Kidney capillary endothelial cell (primary cell): ENCODE results near the gene ANO2.

ENCODE experiments used
- DNase-seq: peaks from one replicate; pipeline ENCODE4 v3.0.0-alpha.2; 2018; ENCODE audit warnings: low spot score

The ANO2 gene

GRCh38 chr12:5964913-5965900 lies 20.1 kb upstream of the ANO2 start:
- no peak for DNase-seq

- no peak for DNase-seq
Observed at GRCh38 chr12:5963515-5963914, 18.5 kb upstream of the ANO2 start.

- DNase-seq = no peak
Observed at GRCh38 chr12:5960783-5961182, 15.7 kb upstream of the ANO2 start.

GRCh38 chr12:5956987-5957386 lies 11.9 kb upstream of the ANO2 start:
- no peak for DNase-seq

GRCh38 chr12:5954661-5955060 lies 9.6 kb upstream of the ANO2 start:
- DNase-seq = no peak

GRCh38 chr12:5953835-5954586 lies 9.0 kb upstream of the ANO2 start:
- DNase-seq = no peak

- no peak for DNase-seq
Observed at GRCh38 chr12:5952031-5952430, 7.0 kb upstream of the ANO2 start.

GRCh38 chr12:5948696-5949095 lies 3.6 kb upstream of the ANO2 start:
- DNase-seq = no peak

GRCh38 chr12:5947006-5947405 lies 1.9 kb upstream of the ANO2 start:
- DNase-seq = no peak

GRCh38 chr12:5946388-5946787 lies 1.3 kb upstream of the ANO2 start:
- DNase-seq = no peak

- no peak for DNase-seq
Observed at GRCh38 chr12:5944688-5945070, 380 bp downstream of the ANO2 start.

GRCh38 chr12:5944053-5944452 lies 1.0 kb downstream of the ANO2 start:
- no peak for DNase-seq

GRCh38 chr12:5941907-5942306 lies 3.2 kb downstream of the ANO2 start:
- no peak for DNase-seq

- no peak for DNase-seq
Observed at GRCh38 chr12:5927732-5928516, 17.1 kb downstream of the ANO2 start.

- no peak for DNase-seq
Observed at GRCh38 chr12:5925646-5926045, 19.4 kb downstream of the ANO2 start.

GRCh38 chr12:5924342-5924741 lies 20.7 kb downstream of the ANO2 start:
- no peak for DNase-seq

- DNase-seq = no peak
Observed at GRCh38 chr12:5923751-5924150, 21.3 kb downstream of the ANO2 start.

GRCh38 chr12:5923043-5923605 lies 21.9 kb downstream of the ANO2 start:
- no peak for DNase-seq

- DNase-seq = no peak
Observed at GRCh38 chr12:5921966-5922899, 22.8 kb downstream of the ANO2 start.

- no peak for DNase-seq
Observed at GRCh38 chr12:5921027-5921909, 23.8 kb downstream of the ANO2 start.
